ENCODE data around the gene ARRB1.
A peak's percentile ranks its signal among the peaks of the same experiment; 100 is the strongest.

Gene ARRB1

GRCh38 chr11:75249704-75250103 lies 101.8 kb downstream of the ARRB1 start:
- DNase-seq (ENCODE audit: low read depth in 2 of 2), result no peak

GRCh38 chr11:75248924-75249256 lies 102.6 kb downstream of the ARRB1 start:
- DNase-seq (ENCODE audit: low read depth in 2 of 2), result no peak

GRCh38 chr11:75246671-75247350 lies 104.7 kb downstream of the ARRB1 start:
- no peak for DNase-seq (ENCODE audit: low read depth in 2 of 2)

- no peak for DNase-seq (ENCODE audit: low read depth in 2 of 2)
These were observed 105.3 kb downstream of the ARRB1 start for GRCh38 chr11:75246006-75246670.

GRCh38 chr11:75245356-75246005 lies 106.0 kb downstream of the ARRB1 start:
- DNase-seq (ENCODE audit: low read depth in 2 of 2), result no peak

GRCh38 chr11:75244052-75244814 lies 107.2 kb downstream of the ARRB1 start:
- no peak for DNase-seq (ENCODE audit: low read depth in 2 of 2)

- no peak for DNase-seq (ENCODE audit: low read depth in 2 of 2)
These were observed 108.5 kb downstream of the ARRB1 start for GRCh38 chr11:75242722-75243600.

GRCh38 chr11:75241906-75242644 lies 109.4 kb downstream of the ARRB1 start:
- DNase-seq (ENCODE audit: low read depth in 2 of 2), result no peak

GRCh38 chr11:75241036-75241905 lies 110.2 kb downstream of the ARRB1 start:
- DNase-seq (ENCODE audit: low read depth in 2 of 2), result peak; percentile 46 to 79

- peak in 1 of 2 donors; percentile 48 for DNase-seq (ENCODE audit: low read depth in 2 of 2)
These were observed 111.0 kb downstream of the ARRB1 start, which contains the start of gene TPBGL for GRCh38 chr11:75240311-75241035. TSS of gene TPBGL (plus strand) at chr11:75240774. CDS start at chr11:75241050, 276 bp downstream.

- DNase-seq (ENCODE audit: low read depth in 2 of 2), result no peak
These were observed 111.8 kb downstream of the ARRB1 start for GRCh38 chr11:75239531-75240290.

- no peak for DNase-seq (ENCODE audit: low read depth in 2 of 2)
These were observed 112.6 kb downstream of the ARRB1 start for GRCh38 chr11:75238595-75239440.

GRCh38 chr11:75237050-75237449 lies 114.4 kb downstream of the ARRB1 start:
- DNase-seq (ENCODE audit: low read depth in 2 of 2), result no peak

- DNase-seq (ENCODE audit: low read depth in 2 of 2), result no peak
These were observed 115.4 kb downstream of the ARRB1 start for GRCh38 chr11:75236062-75236461.

GRCh38 chr11:75233754-75234172 lies 117.7 kb downstream of the ARRB1 start:
- no peak for DNase-seq (ENCODE audit: low read depth in 2 of 2)

GRCh38 chr11:75230621-75231020 lies 120.8 kb downstream of the ARRB1 start:
- no peak for DNase-seq (ENCODE audit: low read depth in 2 of 2)

GRCh38 chr11:75229466-75229865 lies 122.0 kb downstream of the ARRB1 start:
- no peak for DNase-seq (ENCODE audit: low read depth in 2 of 2)

Measured in stimulated activated CD8-positive, alpha-beta memory T cell treated with anti-CD3 and anti-CD28 coated beads, Interleukin-7, amount 100 ng/mL, for 4 hours (primary cell).